Hepatocyte (in vitro differentiated cells): ENCODE data around the gene DES.

Source experiments
- CTCF ChIP-seq: fragments of 200-600 bp; sonication (generic); IDR thresholded peaks from 2 replicates; pipeline ENCODE4 v1.5.1; 2016; ENCODE audit warnings: antibody characterized with exemption, mild to moderate bottlenecking; ENCODE audit not compliant: poor library complexity
- EZH2phosphoT487 ChIP-seq: fragments of 200-600 bp; sonication (generic); IDR thresholded peaks from one replicate; pipeline ENCODE4 v1.6.1; 2018; ENCODE audit warnings: antibody characterized with exemption, mild to moderate bottlenecking, low read depth, moderate library complexity; ENCODE audit not compliant: unreplicated experiment, severe bottlenecking

GRCh38 chr2:219437141-219437540 is 19.0 kb downstream of the DES start:
- TF ChIP-seq CTCF (no peak), EZH2phosphoT487 (no peak)
